ENCODE data around the gene MAP3K2. TPM values are rescaled to one million over a fixed set of nuclear protein-coding genes. Genes with fewer than 3 reads are reported as not detected.

MAP3K2 gene
- total RNA-seq = 10 to 100 TPM; 58.9 to 68.5 (median 63.0) TPM

- no peak for TF ChIP-seq CTCF (IDR thresholded peaks at IDR 0.05)
- TF ChIP-seq POLR2A (IDR thresholded peaks at IDR 0.05) = peak in 1 of 2 donors; percentile 67
- intact Hi-C loops (cut with DNase I; ENCODE audit: low total_unique reads) = no loop called here
- H3K4me3 ChIP-seq (ENCODE audit: low read depth, poor library complexity, severe bottlenecking) = peak within 1 kb of the TSS; percentile 92
- 0 to 1% methylated on average over 16 to 45 of the region's 100 CpGs for WGBS, 2 donors
- peak; percentile 89 to 99 for DNase-seq (ENCODE audit: low spot score in 2 of 2)
Observed at GRCh38 chr2:127387655-127388422, at the start of gene MAP3K2. TSS of gene MAP3K2 (minus strand) at chr2:127387975. CDS start at chr2:127343129, 44,846 bp downstream.

GRCh38 chr2:127437056-127437455 lies 49.3 kb upstream of the MAP3K2 start:
- TF ChIP-seq CTCF (IDR thresholded peaks at IDR 0.05) (no peak), POLR2A (IDR thresholded peaks at IDR 0.05) (no peak)
- DNase-seq (ENCODE audit: low spot score in 2 of 2) = no peak
- no peak overlapping the region for H3K4me3 ChIP-seq (ENCODE audit: low read depth, poor library complexity, severe bottlenecking)
- 91 to 92% methylated on average over 9 of the region's 9 CpGs for WGBS, 2 donors
- intact Hi-C loops (cut with DNase I; ENCODE audit: low total_unique reads) = no loop called here

- intact Hi-C loops (cut with DNase I; ENCODE audit: low total_unique reads) = no loop called here
- no peak for TF ChIP-seq CTCF (IDR thresholded peaks at IDR 0.05)
- no peak for TF ChIP-seq POLR2A (IDR thresholded peaks at IDR 0.05)
- no peak for DNase-seq (ENCODE audit: low spot score in 2 of 2)
- 94% methylated on average over 6 of the region's 6 CpGs for WGBS, 2 donors
- no peak overlapping the region for H3K4me3 ChIP-seq (ENCODE audit: low read depth, poor library complexity, severe bottlenecking)
Observed at GRCh38 chr2:127434515-127434914, 46.7 kb upstream of the MAP3K2 start.

- H3K4me3 ChIP-seq (ENCODE audit: low read depth, poor library complexity, severe bottlenecking) = no peak overlapping the region
- 84 to 85% methylated on average over 14 of the region's 14 CpGs for WGBS, 2 donors
- peak; percentile 7 to 72 for DNase-seq (ENCODE audit: low spot score in 2 of 2)
- intact Hi-C loops (cut with DNase I; ENCODE audit: low total_unique reads) = no loop called here
- TF ChIP-seq CTCF (IDR thresholded peaks at IDR 0.05) = no peak
- TF ChIP-seq POLR2A (IDR thresholded peaks at IDR 0.05) = no peak
Observed at GRCh38 chr2:127431408-127432023, 43.7 kb upstream of the MAP3K2 start.

- DNase-seq (ENCODE audit: low spot score in 2 of 2) = peak; percentile 7 to 58
- TF ChIP-seq POLR2A (IDR thresholded peaks at IDR 0.05) (no peak), CTCF (IDR thresholded peaks at IDR 0.05) (no peak)
- 82 to 89% methylated on average over 7 of the region's 7 CpGs for WGBS, 2 donors
- intact Hi-C loops (cut with DNase I; ENCODE audit: low total_unique reads) = no loop called here
- no peak overlapping the region for H3K4me3 ChIP-seq (ENCODE audit: low read depth, poor library complexity, severe bottlenecking)
Observed at GRCh38 chr2:127429844-127430425, 42.2 kb upstream of the MAP3K2 start.
